GM23248 (cell line): ENCODE data around the gene THUMPD3. TPM values are rescaled to one million over a fixed set of nuclear protein-coding genes. Genes with fewer than 3 reads are reported as not detected.

Experiments
- DNase-seq: peaks from one replicate; pipeline ENCODE4 v3.0.0-alpha.2; 2015
- H2AFZ ChIP-seq: fragments of 200-600 bp; sonication (generic); 2 replicates; pipeline ENCODE4 v1.6.1; 2016; ENCODE audit warnings: antibody characterized with exemption
- H3F3A ChIP-seq: fragments of 200-600 bp; sonication (generic); 2 replicates; pipeline ENCODE4 v1.6.1; 2016; ENCODE audit warnings: mild to moderate bottlenecking, antibody characterized with exemption, mixed run types; ENCODE audit not compliant: insufficient read depth
- H3K27ac ChIP-seq: fragments of 200-600 bp; sonication (generic); 2 replicates; pipeline ENCODE4 v1.5.1; 2016; ENCODE audit warnings: mild to moderate bottlenecking
- H3K27me3 ChIP-seq: fragments of 200-600 bp; sonication (generic); replicated peaks from 2 replicates; pipeline ENCODE4 v1.6.1; 2016; ENCODE audit warnings: mild to moderate bottlenecking; ENCODE audit not compliant: insufficient read depth
- H3K36me3 ChIP-seq: fragments of 200-600 bp; sonication (generic); 2 replicates; pipeline ENCODE4 v1.6.1; 2016; ENCODE audit warnings: low read depth, mild to moderate bottlenecking
- H3K4me1 ChIP-seq: fragments of 200-600 bp; sonication (generic); 2 replicates; pipeline ENCODE4 v1.6.1; 2016; ENCODE audit warnings: mild to moderate bottlenecking; ENCODE audit not compliant: insufficient read depth
- H3K4me2 ChIP-seq: fragments of 200-600 bp; sonication (generic); one replicate; pipeline ENCODE4 v1.6.1; 2016; ENCODE audit warnings: mild to moderate bottlenecking; ENCODE audit not compliant: unreplicated experiment
- H3K4me3 ChIP-seq: fragments of 200-600 bp; sonication (generic); 2 replicates; pipeline ENCODE4 v1.5.1; 2016; ENCODE audit warnings: mild to moderate bottlenecking
- H3K79me2 ChIP-seq: fragments of 200-600 bp; sonication (generic); 2 replicates; pipeline ENCODE4 v1.6.1; 2016; ENCODE audit warnings: mild to moderate bottlenecking; ENCODE audit not compliant: insufficient read depth
- H3K9ac ChIP-seq: fragments of 200-600 bp; sonication (generic); 2 replicates; pipeline ENCODE4 v1.6.1; 2016; ENCODE audit warnings: mild to moderate bottlenecking
- H3K9me2 ChIP-seq: fragments of 200-600 bp; sonication (generic); 2 replicates; pipeline ENCODE4 v1.6.1; 2016; ENCODE audit warnings: mixed run types, mild to moderate bottlenecking, moderate library complexity; ENCODE audit not compliant: insufficient read depth
- H3K9me3 ChIP-seq: fragments of 200-600 bp; sonication (generic); one replicate; pipeline ENCODE4 v1.6.1; 2017; ENCODE audit warnings: low read depth
- H4K20me1 ChIP-seq: fragments of 200-600 bp; sonication (generic); 2 replicates; pipeline ENCODE4 v1.6.0; 2016; ENCODE audit not compliant: insufficient read depth
- EZH2 ChIP-seq: fragments of 200-600 bp; sonication (generic); IDR thresholded peaks from 2 replicates; pipeline ENCODE4 v1.6.1; 2018; ENCODE audit warnings: antibody characterized with exemption, mild to moderate bottlenecking; ENCODE audit not compliant: insufficient read depth, poor library complexity, severe bottlenecking
- EZH2phosphoT487 ChIP-seq: fragments of 200-600 bp; sonication (generic); IDR thresholded peaks from 2 replicates; pipeline ENCODE4 v1.6.1; 2018; ENCODE audit warnings: antibody characterized with exemption, moderate library complexity, mild to moderate bottlenecking, low read depth; ENCODE audit not compliant: insufficient read depth
- WGBS, 2 experiments: methylation state at CpG; one replicate each; pipeline ENCODE4 v1.1.6; 2015 to 2017; ENCODE audit warnings: low lambda C conversion rate in 2 of 2, low coverage in 1 of 2; ENCODE audit errors: missing lambda C conversion rate in 2 of 2; 5-methylcytosine and 5-hydroxymethylcytosine counted together
- in situ Hi-C: fragments of 300-500 bp; cut with MboI; formaldehyde crosslinking; loops from 2 replicates; pipeline ENCODE4 v1.15.0; 2020
- polyA plus RNA-seq: library from polyadenylated mRNA; unstranded; fragments of >200 nt; fragmentation: Nextera tagmentation; extraction: Ambion mirVana; gene quantifications from 2 replicates; pipeline ENCODE4 v1.2.1, GENCODE V29; 2016
- total RNA-seq: library from RNA; depleted of rRNA; stranded (reverse); fragments of >200 nt; shearing (Covaris generic); gene quantifications from 2 replicates; pipeline ENCODE4 v1.2.3, GENCODE V29; 2014

Gene THUMPD3
- total and polyA plus RNA-seq, 2 experiments from 2014 or later, result 27.9 to 38.9 TPM

DNA sequence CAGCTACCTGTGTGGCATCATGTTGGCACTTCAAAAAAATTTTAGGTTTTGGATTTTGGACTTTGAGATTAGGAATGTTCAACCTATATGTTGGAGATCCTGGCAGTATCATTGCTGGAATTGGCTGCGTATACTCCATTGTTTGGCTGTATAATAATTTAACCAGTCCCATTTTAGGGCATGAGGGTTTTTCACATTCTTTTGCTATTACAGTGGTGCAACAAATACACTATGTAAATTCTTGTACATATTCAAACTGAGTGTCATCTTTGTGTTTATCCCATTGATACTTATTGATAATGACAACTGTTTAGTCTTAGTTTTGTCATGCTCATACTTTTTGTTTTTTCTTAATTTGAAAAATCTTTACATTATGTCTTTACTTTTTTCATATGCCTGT lies 6.7 kb downstream of the THUMPD3 start:
- H3K4me2 ChIP-seq, result no peak overlapping the region
- no peaks in the 10 kb centered on the region for H3K9me3 ChIP-seq
- H2AFZ ChIP-seq, result no peak overlapping the region
- H3K27ac ChIP-seq, result no peak overlapping the region
- H3K79me2 ChIP-seq, result peaks cover 41% of the 10 kb centered on the region
- DNase-seq, result no peak
- H4K20me1 ChIP-seq, result no peaks in the 10 kb centered on the region
- H3K4me3 ChIP-seq, result no peak overlapping the region
- no peak for TF ChIP-seq EZH2phosphoT487
- TF ChIP-seq EZH2, result no peak
- H3K36me3 ChIP-seq, result peaks cover 59% of the 10 kb centered on the region
- no peak overlapping the region for H3K9ac ChIP-seq
- H3F3A ChIP-seq, result no peaks in the 10 kb centered on the region
- no peaks in the 10 kb centered on the region for H3K27me3 ChIP-seq
- no peaks in the 10 kb centered on the region for H3K4me1 ChIP-seq
- no peaks in the 10 kb centered on the region for H3K9me2 ChIP-seq
- in situ Hi-C loops, result loop anchor here (25.0 kb wide), 1 partner anchor 293 kb away; no protein-coding TSS in a partner anchor
- 71 to 72% methylated on average over 1 of the region's 1 CpG for WGBS, 2 experiments

- Histone ChIP-seq H3K4me1 (no peaks in the 10 kb centered on the region), H3K4me3 (no peak overlapping the region), H3K9me2 (no peaks in the 10 kb centered on the region), H4K20me1 (no peaks in the 10 kb centered on the region), H2AFZ (no peak overlapping the region), H3K9ac (no peak overlapping the region), H3K79me2 (peaks cover 51% of the 10 kb centered on the region), H3F3A (peaks cover 13% of the 10 kb centered on the region; the same call in 1 of the 2 replicates), H3K27me3 (no peaks in the 10 kb centered on the region), H3K9me3 (no peaks in the 10 kb centered on the region), H3K27ac (no peak overlapping the region), H3K36me3 (peaks cover 65% of the 10 kb centered on the region), H3K4me2 (no peak overlapping the region)
- TF ChIP-seq EZH2phosphoT487, result no peak
- in situ Hi-C loops, result loop anchor here (25.0 kb wide), 1 partner anchor 289 kb away; no protein-coding TSS in a partner anchor
- DNase-seq, result no peak
- 95 to 96% methylated on average over 3 of the region's 3 CpGs for WGBS, 2 experiments
These were observed 10.6 kb downstream of the THUMPD3 start for GRCh38 chr3:9373465-9373864.

GRCh38 chr3:9377981-9378380 lies 15.1 kb downstream of the THUMPD3 start:
- Histone ChIP-seq H3K27ac (no peak overlapping the region), H3K4me3 (no peak overlapping the region), H3K9me2 (no peaks in the 10 kb centered on the region), H2AFZ (no peak overlapping the region), H3K9ac (no peak overlapping the region), H3F3A (peaks cover 50% of the 10 kb centered on the region), H3K27me3 (no peaks in the 10 kb centered on the region), H3K4me1 (no peaks in the 10 kb centered on the region), H3K79me2 (peaks cover 33% of the 10 kb centered on the region; the same call in 1 of the 2 replicates), H3K9me3 (no peaks in the 10 kb centered on the region), H3K4me2 (no peak overlapping the region), H3K36me3 (peaks cover 51% of the 10 kb centered on the region), H4K20me1 (no peaks in the 10 kb centered on the region)
- 100% methylated on average over 1 of the region's 1 CpG for WGBS, 2 experiments
- in situ Hi-C loops, result no loop called here
- no peak for TF ChIP-seq EZH2
- no peak for TF ChIP-seq EZH2phosphoT487
- DNase-seq, result no peak

DNA sequence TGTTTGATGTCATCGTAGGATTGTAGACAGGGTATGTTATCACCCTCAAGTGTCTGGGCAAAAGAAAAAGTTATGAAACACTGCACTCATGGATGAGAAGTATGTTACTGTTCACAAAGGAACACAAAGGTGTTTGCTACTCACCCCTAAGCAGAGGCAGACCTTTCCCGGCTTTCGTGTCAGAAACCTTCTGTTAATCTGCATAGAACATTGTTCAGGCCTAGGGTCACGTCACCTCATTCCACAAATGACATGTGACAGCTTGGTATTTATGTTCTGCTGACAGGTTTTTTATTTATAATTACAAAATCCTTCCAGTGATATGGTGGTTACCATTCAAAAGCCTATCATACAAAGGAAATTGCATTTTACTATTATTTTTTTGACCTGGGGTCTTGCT lies 16.5 kb downstream of the THUMPD3 start:
- no peak overlapping the region for H3K4me2 ChIP-seq
- H3F3A ChIP-seq, result peaks cover 63% of the 10 kb centered on the region
- no peaks in the 10 kb centered on the region for H3K27me3 ChIP-seq
- no peak overlapping the region for H3K27ac ChIP-seq
- H3K9me2 ChIP-seq, result no peaks in the 10 kb centered on the region
- no peak overlapping the region for H3K9ac ChIP-seq
- no peak for DNase-seq
- no peaks in the 10 kb centered on the region for H3K9me3 ChIP-seq
- WGBS, 2 experiments, result 55 to 59% methylated on average over 4 of the region's 4 CpGs
- H3K4me3 ChIP-seq, result no peak overlapping the region
- no peaks in the 10 kb centered on the region for H4K20me1 ChIP-seq
- no peak for TF ChIP-seq EZH2
- no peak for TF ChIP-seq EZH2phosphoT487
- H2AFZ ChIP-seq, result no peak overlapping the region
- peaks cover 55% of the 10 kb centered on the region for H3K36me3 ChIP-seq
- in situ Hi-C loops, result no loop called here
- peaks cover 25% of the 10 kb centered on the region; the same call in 1 of the 2 replicates for H3K79me2 ChIP-seq
- H3K4me1 ChIP-seq, result no peaks in the 10 kb centered on the region

GRCh38 chr3:9380014-9380413 lies 17.2 kb downstream of the THUMPD3 start:
- H3K4me2 ChIP-seq, result no peak overlapping the region
- H3K4me1 ChIP-seq, result peaks cover 5% of the 10 kb centered on the region
- H3K27me3 ChIP-seq, result no peaks in the 10 kb centered on the region
- no peaks in the 10 kb centered on the region for H4K20me1 ChIP-seq
- H3K79me2 ChIP-seq, result peaks cover 20% of the 10 kb centered on the region; the same call in 1 of the 2 replicates
- H3K9ac ChIP-seq, result no peak overlapping the region
- no peaks in the 10 kb centered on the region for H3K9me2 ChIP-seq
- TF ChIP-seq EZH2 (no peak), EZH2phosphoT487 (no peak)
- H3F3A ChIP-seq, result peaks cover 70% of the 10 kb centered on the region
- WGBS, 2 experiments, result 85 to 91% methylated on average over 3 of the region's 3 CpGs
- no peak overlapping the region for H3K27ac ChIP-seq
- H2AFZ ChIP-seq, result no peak overlapping the region
- no peak overlapping the region for H3K4me3 ChIP-seq
- DNase-seq, result no peak
- no peaks in the 10 kb centered on the region for H3K9me3 ChIP-seq
- H3K36me3 ChIP-seq, result peaks cover 55% of the 10 kb centered on the region
- in situ Hi-C loops, result no loop called here
